HepG2 (cell line): ENCODE data around the gene LMNA. TPM values are rescaled to one million over a fixed set of nuclear protein-coding genes. Genes with fewer than 3 reads are reported as not detected.

Source experiments
- ARHGAP35 ChIP-seq: sonication (generic); formaldehyde crosslinking; IDR thresholded peaks from 2 replicates; pipeline ENCODE4 v1.9.0; 2022; ENCODE audit warnings: mild to moderate bottlenecking, inconsistent platforms, moderate library complexity, missing genetic modification reagents, borderline replicate concordance
- ELF3 ChIP-seq: IDR thresholded peaks from 2 replicates; pipeline ENCODE4 v1.6.1; 2016; ENCODE audit warnings: missing genetic modification reagents, missing compliant biosample characterization
- FOXJ3 ChIP-seq: sonication (generic); formaldehyde crosslinking; IDR thresholded peaks from 2 replicates; pipeline ENCODE4 v1.4.0; 2020; ENCODE audit warnings: missing genetic modification reagents, mild to moderate bottlenecking, borderline replicate concordance
- NR2F2 ChIP-seq: IDR thresholded peaks from 2 replicates; pipeline ENCODE4 v1.6.1; 2012; ENCODE audit warnings: low read depth, inconsistent platforms, borderline replicate concordance
- NRL ChIP-seq: sonication (generic); formaldehyde crosslinking; IDR thresholded peaks from 2 replicates; pipeline ENCODE4 v1.5.0; 2020; ENCODE audit warnings: missing genetic modification reagents, mild to moderate bottlenecking, moderate library complexity, borderline replicate concordance
- RARA ChIP-seq: IDR thresholded peaks from 2 replicates; pipeline ENCODE4 v1.6.1; 2016; ENCODE audit warnings: missing genetic modification reagents, missing compliant biosample characterization
- SETDB1 ChIP-seq: sonication (generic); formaldehyde crosslinking; IDR thresholded peaks from 2 replicates; pipeline ENCODE4 v1.5.1; 2020; ENCODE audit warnings: missing genetic modification reagents, mild to moderate bottlenecking, borderline replicate concordance
- SUZ12 ChIP-seq: fragments of 150-350 bp; IDR thresholded peaks from 2 replicates; pipeline ENCODE4 v1.6.1; 2014; ENCODE audit warnings: low read depth, low read length
- TAF1 ChIP-seq: sonication (generic); formaldehyde crosslinking; IDR thresholded peaks from 2 replicates; pipeline ENCODE4 v1.4.0; 2020; ENCODE audit warnings: missing genetic modification reagents
- ZFP62 ChIP-seq: sonication (generic); formaldehyde crosslinking; IDR thresholded peaks from 2 replicates; pipeline ENCODE4 v1.4.0; 2020; ENCODE audit warnings: missing genetic modification reagents
- ZNF143 ChIP-seq: sonication (generic); formaldehyde crosslinking; IDR thresholded peaks from 2 replicates; pipeline ENCODE4 v1.4.0; 2020; ENCODE audit warnings: missing genetic modification reagents
- ZNF30 ChIP-seq: sonication (generic); formaldehyde crosslinking; IDR thresholded peaks from 2 replicates; pipeline ENCODE4 v1.5.0; 2020; ENCODE audit warnings: mild to moderate bottlenecking, missing genetic modification reagents
- ZNF329 ChIP-seq: sonication (generic); formaldehyde crosslinking; IDR thresholded peaks from 2 replicates; pipeline ENCODE4 v1.9.0; 2021; ENCODE audit warnings: low read depth, mild to moderate bottlenecking, missing genetic modification reagents
- ZNF720 ChIP-seq: sonication (generic); formaldehyde crosslinking; IDR thresholded peaks from 2 replicates; pipeline ENCODE4 v1.4.0; 2020; ENCODE audit warnings: missing genetic modification reagents
- ZNF749 ChIP-seq: sonication (generic); formaldehyde crosslinking; IDR thresholded peaks from 2 replicates; pipeline ENCODE4 v1.8.0; 2022; ENCODE audit warnings: mild to moderate bottlenecking, missing genetic modification reagents, moderate library complexity, borderline replicate concordance
- polyA plus RNA-seq, 8 experiments: library from polyadenylated mRNA; depleted of rRNA in 3 of 8; stranded (reverse) in 7 of 8; unstranded in 1 of 8; fragments of >200 nt; fragmentation: Illumina TruSeq in 4 of 8; extraction: Trizol in 4 of 8; gene quantifications; 2 replicates each; pipeline versions ENCODE4 v1.2.1 to v1.2.3, GENCODE V29; 2011 to 2016; ENCODE audit warnings: low read depth in 4 of 8, missing spikeins in 1 of 8, mixed read lengths in 1 of 8; ENCODE audit not compliant: insufficient read depth in 1 of 8
- total RNA-seq, 5 experiments: library from RNA; depleted of rRNA; stranded (reverse); fragments of >200 nt; fragmentation: Illumina TruSeq; extraction: Trizol; gene quantifications; 2 replicates each; pipeline ENCODE4 v1.2.3, GENCODE V29; 2016; ENCODE audit warnings: low read depth in 1 of 5
- TF ChIP-seq, protein P1 (sequence below), 2 experiments: sonication (generic) in 1 of 2; formaldehyde crosslinking in 1 of 2; IDR thresholded peaks; 2 replicates each; pipeline versions ENCODE4 v1.5.1 to v1.6.1; 2011 to 2020; ENCODE audit warnings: borderline replicate concordance in 1 of 2, low read depth in 1 of 2, low read length in 1 of 2, mild to moderate bottlenecking in 1 of 2, missing genetic modification reagents in 1 of 2, moderate library complexity in 1 of 2
- TF ChIP-seq, protein P2 (sequence below): sonication (generic); formaldehyde crosslinking; IDR thresholded peaks from 2 replicates; pipeline ENCODE4 v1.5.1; 2020; ENCODE audit warnings: mild to moderate bottlenecking, missing genetic modification reagents, borderline replicate concordance
- TF ChIP-seq, protein P3 (sequence below): IDR thresholded peaks from 2 replicates; pipeline ENCODE4 v1.6.1; 2016; ENCODE audit warnings: control low read depth

Gene LMNA
- total and polyA plus RNA-seq, 2 of the 13 experiments (the other 11 are each of a cell fraction or from before 2014, with no cell fraction given): 107 to 225 TPM

DNA sequence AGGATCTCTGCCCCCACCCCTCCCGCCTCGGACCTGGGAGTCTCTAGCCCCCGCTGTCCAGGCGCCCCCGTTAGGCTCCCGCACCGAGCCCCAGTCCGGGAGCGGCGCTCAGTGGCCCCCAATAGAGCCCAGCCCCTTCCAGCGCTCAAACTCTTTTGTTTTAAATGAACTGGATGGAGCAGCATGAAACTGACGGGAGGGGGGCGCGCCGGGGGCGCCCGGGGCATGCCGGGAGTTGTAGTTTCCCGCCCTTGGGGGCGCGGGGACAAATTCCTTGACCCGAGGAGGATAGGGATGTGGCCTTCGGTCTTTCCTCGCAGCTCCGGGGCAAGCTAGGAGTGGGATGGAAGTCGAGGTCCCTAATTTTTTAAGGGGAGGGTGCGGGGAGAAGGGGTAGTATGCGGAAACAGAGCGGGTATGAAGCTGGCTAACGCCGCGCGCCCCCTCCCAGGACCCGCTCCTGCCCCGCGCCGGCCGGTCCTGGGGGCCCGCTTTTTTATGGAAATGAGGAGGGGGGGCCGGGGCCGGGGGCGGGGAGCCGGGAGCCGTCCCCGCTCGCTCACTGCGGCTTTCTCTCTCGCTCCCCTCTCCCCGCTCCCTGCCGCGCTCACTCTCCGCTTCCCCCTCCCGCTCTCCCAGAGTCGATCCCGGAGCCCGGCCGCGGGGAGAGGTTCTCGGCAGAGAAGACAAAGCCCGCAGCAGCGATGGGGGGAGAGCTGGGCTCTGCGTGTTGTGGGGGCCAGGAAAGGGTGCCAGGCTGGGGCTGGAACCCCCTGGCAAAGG lies 32.0 kb upstream of the LMNA start, which contains the start of gene MEX3A (continued):
- TF ChIP-seq ZNF30 (CRISPR knock-in tag) (no peak), ZNF749 (CRISPR knock-in tag) (no peak), SETDB1 (CRISPR knock-in tag) (no peak), NRL (CRISPR knock-in tag) (no peak), TAF1 (CRISPR knock-in tag) (no peak), ARHGAP35 (CRISPR knock-in tag) (no peak), ZFP62 (no peak), ZNF143 (CRISPR knock-in tag) (peak; percentile 93), NR2F2 (peak; percentile 28; the same call in 1 of the 2 replicates), ZNF329 (CRISPR knock-in tag) (no peak), ZNF720 (CRISPR knock-in tag) (no peak), SUZ12 (peak; percentile 75), RARA (CRISPR knock-in tag) (no peak), FOXJ3 (CRISPR knock-in tag) (no peak), ELF3 (CRISPR knock-in tag) (no peak)
- TF ChIP-seq, protein P1, sequence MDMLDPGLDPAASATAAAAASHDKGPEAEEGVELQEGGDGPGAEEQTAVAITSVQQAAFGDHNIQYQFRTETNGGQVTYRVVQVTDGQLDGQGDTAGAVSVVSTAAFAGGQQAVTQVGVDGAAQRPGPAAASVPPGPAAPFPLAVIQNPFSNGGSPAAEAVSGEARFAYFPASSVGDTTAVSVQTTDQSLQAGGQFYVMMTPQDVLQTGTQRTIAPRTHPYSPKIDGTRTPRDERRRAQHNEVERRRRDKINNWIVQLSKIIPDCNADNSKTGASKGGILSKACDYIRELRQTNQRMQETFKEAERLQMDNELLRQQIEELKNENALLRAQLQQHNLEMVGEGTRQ (IDR thresholded peaks at IDR 0.05; ENCODE audit: low read depth, low read length): no peak
- TF ChIP-seq, protein P1 (CRISPR knock-in tag; IDR thresholded peaks at IDR 0.05; ENCODE audit: borderline replicate concordance): no peak
- TF ChIP-seq, protein P2, sequence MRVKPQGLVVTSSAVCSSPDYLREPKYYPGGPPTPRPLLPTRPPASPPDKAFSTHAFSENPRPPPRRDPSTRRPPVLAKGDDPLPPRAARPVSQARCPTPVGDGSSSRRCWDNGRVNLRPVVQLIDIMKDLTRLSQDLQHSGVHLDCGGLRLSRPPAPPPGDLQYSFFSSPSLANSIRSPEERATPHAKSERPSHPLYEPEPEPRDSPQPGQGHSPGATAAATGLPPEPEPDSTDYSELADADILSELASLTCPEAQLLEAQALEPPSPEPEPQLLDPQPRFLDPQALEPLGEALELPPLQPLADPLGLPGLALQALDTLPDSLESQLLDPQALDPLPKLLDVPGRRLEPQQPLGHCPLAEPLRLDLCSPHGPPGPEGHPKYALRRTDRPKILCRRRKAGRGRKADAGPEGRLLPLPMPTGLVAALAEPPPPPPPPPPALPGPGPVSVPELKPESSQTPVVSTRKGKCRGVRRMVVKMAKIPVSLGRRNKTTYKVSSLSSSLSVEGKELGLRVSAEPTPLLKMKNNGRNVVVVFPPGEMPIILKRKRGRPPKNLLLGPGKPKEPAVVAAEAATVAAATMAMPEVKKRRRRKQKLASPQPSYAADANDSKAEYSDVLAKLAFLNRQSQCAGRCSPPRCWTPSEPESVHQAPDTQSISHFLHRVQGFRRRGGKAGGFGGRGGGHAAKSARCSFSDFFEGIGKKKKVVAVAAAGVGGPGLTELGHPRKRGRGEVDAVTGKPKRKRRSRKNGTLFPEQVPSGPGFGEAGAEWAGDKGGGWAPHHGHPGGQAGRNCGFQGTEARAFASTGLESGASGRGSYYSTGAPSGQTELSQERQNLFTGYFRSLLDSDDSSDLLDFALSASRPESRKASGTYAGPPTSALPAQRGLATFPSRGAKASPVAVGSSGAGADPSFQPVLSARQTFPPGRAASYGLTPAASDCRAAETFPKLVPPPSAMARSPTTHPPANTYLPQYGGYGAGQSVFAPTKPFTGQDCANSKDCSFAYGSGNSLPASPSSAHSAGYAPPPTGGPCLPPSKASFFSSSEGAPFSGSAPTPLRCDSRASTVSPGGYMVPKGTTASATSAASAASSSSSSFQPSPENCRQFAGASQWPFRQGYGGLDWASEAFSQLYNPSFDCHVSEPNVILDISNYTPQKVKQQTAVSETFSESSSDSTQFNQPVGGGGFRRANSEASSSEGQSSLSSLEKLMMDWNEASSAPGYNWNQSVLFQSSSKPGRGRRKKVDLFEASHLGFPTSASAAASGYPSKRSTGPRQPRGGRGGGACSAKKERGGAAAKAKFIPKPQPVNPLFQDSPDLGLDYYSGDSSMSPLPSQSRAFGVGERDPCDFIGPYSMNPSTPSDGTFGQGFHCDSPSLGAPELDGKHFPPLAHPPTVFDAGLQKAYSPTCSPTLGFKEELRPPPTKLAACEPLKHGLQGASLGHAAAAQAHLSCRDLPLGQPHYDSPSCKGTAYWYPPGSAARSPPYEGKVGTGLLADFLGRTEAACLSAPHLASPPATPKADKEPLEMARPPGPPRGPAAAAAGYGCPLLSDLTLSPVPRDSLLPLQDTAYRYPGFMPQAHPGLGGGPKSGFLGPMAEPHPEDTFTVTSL (CRISPR knock-in tag): peak; percentile 26; the same call in 1 of the 2 replicates
- TF ChIP-seq, protein P3, sequence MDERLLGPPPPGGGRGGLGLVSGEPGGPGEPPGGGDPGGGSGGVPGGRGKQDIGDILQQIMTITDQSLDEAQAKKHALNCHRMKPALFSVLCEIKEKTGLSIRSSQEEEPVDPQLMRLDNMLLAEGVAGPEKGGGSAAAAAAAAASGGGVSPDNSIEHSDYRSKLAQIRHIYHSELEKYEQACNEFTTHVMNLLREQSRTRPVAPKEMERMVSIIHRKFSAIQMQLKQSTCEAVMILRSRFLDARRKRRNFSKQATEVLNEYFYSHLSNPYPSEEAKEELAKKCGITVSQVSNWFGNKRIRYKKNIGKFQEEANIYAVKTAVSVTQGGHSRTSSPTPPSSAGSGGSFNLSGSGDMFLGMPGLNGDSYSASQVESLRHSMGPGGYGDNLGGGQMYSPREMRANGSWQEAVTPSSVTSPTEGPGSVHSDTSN (CRISPR knock-in tag): no peak
